Measurements from ENCODE around the gene HIBADH. TPM values are rescaled to one million over a fixed set of nuclear protein-coding genes. Genes with fewer than 3 reads are reported as not detected.
"Not testable (repeated sequence)": the region's sequence is repeated elsewhere in the genome, so short reads cannot be mapped to it uniquely, and the experiment has no call there.

HIBADH gene
- total RNA-seq, 1 donor from 2014 or later = 44.4 TPM

- DNase-seq (ENCODE audit: low spot score) = no peak
These were observed 152.1 kb downstream of the HIBADH start for GRCh38 chr7:27510541-27510940.

- DNase-seq (ENCODE audit: low spot score) = not testable (repeated sequence)
These were observed 160.8 kb downstream of the HIBADH start for GRCh38 chr7:27501879-27502278.

- DNase-seq (ENCODE audit: low spot score) = no peak
These were observed 161.7 kb downstream of the HIBADH start for GRCh38 chr7:27501001-27501400.

- no peak for DNase-seq (ENCODE audit: low spot score)
These were observed 170.5 kb downstream of the HIBADH start for GRCh38 chr7:27492224-27492623.

- DNase-seq (ENCODE audit: low spot score) = no peak
These were observed 171.1 kb downstream of the HIBADH start for GRCh38 chr7:27491534-27491933.

GRCh38 chr7:27487509-27487908 lies 175.2 kb downstream of the HIBADH start:
- DNase-seq (ENCODE audit: low spot score) = no peak

GRCh38 chr7:27484451-27484850 lies 178.2 kb downstream of the HIBADH start:
- no peak for DNase-seq (ENCODE audit: low spot score)

- DNase-seq (ENCODE audit: low spot score) = no peak
These were observed 180.5 kb downstream of the HIBADH start for GRCh38 chr7:27482219-27482618.

GRCh38 chr7:27478556-27478955 lies 184.1 kb downstream of the HIBADH start:
- DNase-seq (ENCODE audit: low spot score) = no peak

GRCh38 chr7:27478084-27478483 lies 184.6 kb downstream of the HIBADH start:
- no peak for DNase-seq (ENCODE audit: low spot score)

- DNase-seq (ENCODE audit: low spot score) = no peak
These were observed 186.2 kb downstream of the HIBADH start for GRCh38 chr7:27476493-27476892.

Other genes starting within 250 kb of the HIBADH start
- gene TAX1BP1, start 77.3 kb upstream of the HIBADH start, total RNA-seq = 82.5 TPM